ENCODE results near the gene STX5. TPM values are rescaled to one million over a fixed set of nuclear protein-coding genes. Genes with fewer than 3 reads are reported as not detected.

STX5 gene
- total RNA-seq, 4 donors from 2014 or later, result 16.2 to 26.0 (median 24.9) TPM

GRCh38 chr11:62854825-62855570 is 23.1 kb upstream of the STX5 start:
- peaks cover 0 to 35% of the 10 kb centered on the region in 2 donors for H3K36me3 ChIP-seq
- peak overlapping the region; percentile 84 to 88 (median 86) for H3K27ac ChIP-seq
- H3K4me1 ChIP-seq, result peaks cover 20 to 21% of the 10 kb centered on the region in 2 donors
- no peak for TF ChIP-seq POLR2A (IDR thresholded peaks at IDR 0.05)
- TF ChIP-seq CTCF (IDR thresholded peaks at IDR 0.05 in 4 of 5, conservative IDR thresholded peaks at IDR 0.05 in 1 of 5), result no peak
- in situ Hi-C loops (cut with MboI; ENCODE audit: low sequenced_read_pairs in 4 of 4), result loop anchor here (25.0 kb wide), 1 partner anchor 468 kb away; no protein-coding TSS in a partner anchor
- DNase-seq, result no peak
- intact Hi-C loops (cut with DNase I; ENCODE audit: low total_unique reads), result loop anchor here (1.0 to 5.0 kb wide), 4 partner anchors 13 to 128 kb away; partner anchors contain the start of genes HNRNPUL2, TAF6L and TTC9C
- H3K27me3 ChIP-seq, result no peaks in the 10 kb centered on the region
- peak overlapping the region; percentile 70 to 90 (median 80) for H3K4me3 ChIP-seq
- peak; percentile 22 to 38 for ATAC-seq
- no peaks in the 10 kb centered on the region for H3K9me3 ChIP-seq

- Histone ChIP-seq H3K36me3 (peaks cover 0 to 35% of the 10 kb centered on the region in 2 donors), H3K4me3 (peak overlapping the region; percentile 70 to 90 (median 80)), H3K27ac (peak overlapping the region; percentile 84 to 88 (median 86)), H3K9me3 (no peaks in the 10 kb centered on the region), H3K27me3 (no peaks in the 10 kb centered on the region), H3K4me1 (peaks cover 20 to 21% of the 10 kb centered on the region in 2 donors)
- TF ChIP-seq POLR2A (IDR thresholded peaks at IDR 0.05), result no peak
- no peak for TF ChIP-seq CTCF (IDR thresholded peaks at IDR 0.05 in 4 of 5, conservative IDR thresholded peaks at IDR 0.05 in 1 of 5)
- intact Hi-C loops (cut with DNase I; ENCODE audit: low total_unique reads) (no loop called here), in situ Hi-C loops (cut with MboI; ENCODE audit: low sequenced_read_pairs in 4 of 4) (loop anchor here (25.0 kb wide), 1 partner anchor 467 kb away; no protein-coding TSS in a partner anchor)
- DNase-seq, result no peak
- no peak for ATAC-seq
Observed at GRCh38 chr11:62854013-62854824, 22.4 kb upstream of the STX5 start.

DNA sequence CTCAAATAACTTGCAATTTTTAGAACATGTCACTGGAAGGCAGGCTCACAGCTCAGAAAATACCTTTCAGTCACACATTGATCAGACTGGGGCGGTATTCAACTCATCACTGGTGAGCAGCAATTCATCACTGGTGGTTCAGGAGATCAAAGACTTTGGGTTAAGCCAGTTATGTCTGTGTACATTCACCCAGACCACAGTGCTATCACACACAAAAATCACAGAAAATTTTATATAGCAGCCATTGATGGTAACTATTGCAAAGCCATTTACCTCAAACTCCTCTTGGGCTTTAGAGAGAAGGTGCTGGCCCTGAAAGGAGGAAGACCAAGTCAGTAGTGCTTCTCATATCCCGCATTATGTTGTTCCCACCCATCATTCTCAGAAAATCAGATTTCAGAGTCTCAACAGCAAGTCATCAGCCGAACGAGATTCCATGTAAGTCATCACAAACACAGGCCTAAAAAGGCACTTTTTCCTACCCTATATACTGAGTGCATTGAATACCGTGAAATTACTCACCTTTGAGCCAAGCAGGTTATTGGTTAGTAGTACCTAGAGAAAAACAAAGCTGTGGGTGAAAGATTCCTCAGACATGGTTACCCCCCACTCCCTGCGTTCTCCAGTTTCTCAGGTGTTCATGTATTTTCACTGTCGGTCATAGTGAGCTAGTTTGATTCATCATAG is 21.6 kb upstream of the STX5 start:
- ATAC-seq (no peak), DNase-seq (no peak)
- Histone ChIP-seq H3K27me3 (no peaks in the 10 kb centered on the region), H3K36me3 (peaks cover 0 to 35% of the 10 kb centered on the region in 2 donors), H3K9me3 (no peaks in the 10 kb centered on the region), H3K4me1 (peaks cover 20 to 21% of the 10 kb centered on the region in 2 donors), H3K4me3 (no peak overlapping the region), H3K27ac (peak overlapping the region; percentile 7 to 88 (median 85))
- TF ChIP-seq POLR2A (IDR thresholded peaks at IDR 0.05) (no peak), CTCF (IDR thresholded peaks at IDR 0.05 in 4 of 5, conservative IDR thresholded peaks at IDR 0.05 in 1 of 5) (no peak)
- in situ Hi-C loops (cut with MboI; ENCODE audit: low sequenced_read_pairs in 4 of 4) (loop anchor here (25.0 kb wide), 1 partner anchor 466 kb away; no protein-coding TSS in a partner anchor), intact Hi-C loops (cut with DNase I; ENCODE audit: low total_unique reads) (no loop called here)

DNA sequence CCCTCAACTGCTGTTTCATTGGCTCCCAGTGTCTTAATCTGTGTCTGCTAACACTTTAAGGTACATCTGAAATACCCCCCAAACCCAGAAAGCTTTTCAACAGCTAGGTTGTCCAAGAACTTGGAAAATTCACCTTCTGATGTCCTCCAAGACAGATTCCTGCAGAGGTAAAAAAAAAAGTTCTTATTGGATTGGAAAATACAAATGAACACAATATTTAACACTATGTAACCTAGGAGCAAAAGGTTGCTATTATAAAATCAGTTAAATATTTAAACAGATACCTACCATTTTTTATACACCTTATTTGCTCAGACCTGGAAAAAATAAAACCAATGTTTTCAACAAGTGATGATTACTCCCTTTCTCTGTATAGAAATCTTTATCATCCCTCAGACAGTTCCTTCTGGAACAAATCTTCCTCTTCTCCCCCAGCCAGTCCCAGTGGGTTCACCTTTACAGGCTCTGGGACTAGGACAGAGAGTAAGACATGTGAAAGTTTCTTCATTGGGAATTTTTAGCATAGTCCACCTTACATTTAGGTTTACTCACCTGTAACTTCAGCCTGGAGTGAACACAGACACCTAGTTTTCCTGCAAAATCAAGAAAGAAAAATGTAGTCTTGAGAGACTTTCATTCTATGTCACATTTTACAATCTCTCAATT is 20.8 kb upstream of the STX5 start:
- intact Hi-C loops (cut with DNase I; ENCODE audit: low total_unique reads), result no loop called here
- no peak overlapping the region for H3K4me3 ChIP-seq
- H3K27me3 ChIP-seq, result no peaks in the 10 kb centered on the region
- H3K9me3 ChIP-seq, result no peaks in the 10 kb centered on the region
- DNase-seq (no peak), ATAC-seq (no peak)
- peak overlapping the region in 1 of 4 donors; percentile 37 for H3K27ac ChIP-seq
- H3K4me1 ChIP-seq, result peaks cover 20 to 21% of the 10 kb centered on the region in 2 donors
- in situ Hi-C loops (cut with MboI; ENCODE audit: low sequenced_read_pairs in 4 of 4), result loop anchor here (25.0 kb wide), 1 partner anchor 465 kb away; no protein-coding TSS in a partner anchor
- TF ChIP-seq CTCF (IDR thresholded peaks at IDR 0.05 in 4 of 5, conservative IDR thresholded peaks at IDR 0.05 in 1 of 5), result no peak
- TF ChIP-seq POLR2A (IDR thresholded peaks at IDR 0.05), result no peak
- peaks cover 0 to 35% of the 10 kb centered on the region in 2 donors for H3K36me3 ChIP-seq
